HL-60 (cell line): ENCODE data around the gene AFTPH.

Source experiments
- DNase-seq, 2 experiments: peaks; one replicate each; pipeline ENCODE4 v3.0.0-alpha.2; 2010 to 2020; ENCODE audit warnings: low read depth in 1 of 2, low spot score in 1 of 2
- H3K27ac ChIP-seq: fragments of 250-450 bp; sonication (Bioruptor Pico); replicated peaks from 2 replicates; pipeline ENCODE4 v1.5.1; 2020; ENCODE audit warnings: mild to moderate bottlenecking, moderate library complexity
- H3K27me3 ChIP-seq: fragments of 250-450 bp; sonication (Bioruptor Pico); 2 replicates; pipeline ENCODE4 v1.5.1; 2021; ENCODE audit warnings: mild to moderate bottlenecking, moderate library complexity; ENCODE audit not compliant: insufficient read depth, poor library complexity, severe bottlenecking
- H3K4me3 ChIP-seq: replicated peaks from 2 replicates; pipeline ENCODE4 v1.5.1; 2011; ENCODE audit warnings: mild to moderate bottlenecking, control low read depth, low read length; ENCODE audit not compliant: insufficient read depth
- GABPA ChIP-seq: IDR thresholded peaks from 2 replicates; pipeline ENCODE4 v1.6.1; 2012; ENCODE audit warnings: low read depth
- POLR2AphosphoS5 ChIP-seq: IDR thresholded peaks from 2 replicates; pipeline ENCODE4 v1.6.1; 2012; ENCODE audit warnings: low read depth
- SPI1 ChIP-seq: IDR thresholded peaks from 2 replicates; pipeline ENCODE4 v1.6.1; 2012; ENCODE audit warnings: low read depth, mild to moderate bottlenecking, borderline replicate concordance
- TF ChIP-seq, protein P1 (sequence below): IDR thresholded peaks from 2 replicates; pipeline ENCODE4 v1.6.1; 2012; ENCODE audit warnings: low read depth; ENCODE audit not compliant: insufficient replicate concordance
- TF ChIP-seq, protein P2 (sequence below): IDR thresholded peaks from one replicate; pipeline ENCODE4 v1.5.1; 2011; ENCODE audit warnings: low read length, control low read depth, inconsistent platforms; ENCODE audit not compliant: insufficient read depth

AFTPH gene

DNA sequence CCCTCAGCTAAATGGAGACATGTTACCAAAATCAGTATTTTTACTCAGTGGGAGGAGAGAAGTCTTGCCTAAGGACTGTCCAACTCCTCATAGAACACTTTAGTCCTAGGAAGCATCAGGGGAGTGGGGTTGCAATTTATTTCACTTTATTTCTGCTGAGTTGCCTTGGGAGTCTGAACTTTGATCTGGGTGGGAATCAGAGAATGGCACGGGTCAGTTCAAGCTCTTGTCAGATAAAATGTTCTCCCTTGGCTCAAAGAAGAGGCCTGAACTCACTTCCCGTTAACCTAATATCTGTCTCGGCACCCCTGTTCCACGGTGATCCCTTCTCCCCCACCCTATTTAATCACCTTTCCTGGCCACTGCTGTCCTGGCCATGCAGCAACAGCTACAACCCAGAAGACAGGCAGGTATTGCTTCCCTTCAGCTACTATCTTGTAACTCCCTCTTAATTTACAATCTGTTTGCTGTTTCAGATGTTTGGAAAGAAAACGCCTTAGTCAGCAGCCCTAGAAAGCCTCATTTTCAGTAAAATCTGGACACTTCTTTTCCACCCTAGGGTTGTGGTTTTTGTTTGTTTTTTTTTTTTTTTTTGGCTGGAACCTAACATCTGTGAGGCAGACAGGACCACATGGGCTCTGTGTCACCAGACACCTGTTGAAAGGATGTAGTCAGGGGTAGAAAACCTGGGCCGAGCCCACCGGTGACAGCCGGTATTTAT is 77.1 kb downstream of the AFTPH start:
- H3K27ac ChIP-seq = no peak overlapping the region
- TF ChIP-seq SPI1 (no peak), POLR2AphosphoS5 (no peak), GABPA (no peak)
- TF ChIP-seq, protein P1, sequence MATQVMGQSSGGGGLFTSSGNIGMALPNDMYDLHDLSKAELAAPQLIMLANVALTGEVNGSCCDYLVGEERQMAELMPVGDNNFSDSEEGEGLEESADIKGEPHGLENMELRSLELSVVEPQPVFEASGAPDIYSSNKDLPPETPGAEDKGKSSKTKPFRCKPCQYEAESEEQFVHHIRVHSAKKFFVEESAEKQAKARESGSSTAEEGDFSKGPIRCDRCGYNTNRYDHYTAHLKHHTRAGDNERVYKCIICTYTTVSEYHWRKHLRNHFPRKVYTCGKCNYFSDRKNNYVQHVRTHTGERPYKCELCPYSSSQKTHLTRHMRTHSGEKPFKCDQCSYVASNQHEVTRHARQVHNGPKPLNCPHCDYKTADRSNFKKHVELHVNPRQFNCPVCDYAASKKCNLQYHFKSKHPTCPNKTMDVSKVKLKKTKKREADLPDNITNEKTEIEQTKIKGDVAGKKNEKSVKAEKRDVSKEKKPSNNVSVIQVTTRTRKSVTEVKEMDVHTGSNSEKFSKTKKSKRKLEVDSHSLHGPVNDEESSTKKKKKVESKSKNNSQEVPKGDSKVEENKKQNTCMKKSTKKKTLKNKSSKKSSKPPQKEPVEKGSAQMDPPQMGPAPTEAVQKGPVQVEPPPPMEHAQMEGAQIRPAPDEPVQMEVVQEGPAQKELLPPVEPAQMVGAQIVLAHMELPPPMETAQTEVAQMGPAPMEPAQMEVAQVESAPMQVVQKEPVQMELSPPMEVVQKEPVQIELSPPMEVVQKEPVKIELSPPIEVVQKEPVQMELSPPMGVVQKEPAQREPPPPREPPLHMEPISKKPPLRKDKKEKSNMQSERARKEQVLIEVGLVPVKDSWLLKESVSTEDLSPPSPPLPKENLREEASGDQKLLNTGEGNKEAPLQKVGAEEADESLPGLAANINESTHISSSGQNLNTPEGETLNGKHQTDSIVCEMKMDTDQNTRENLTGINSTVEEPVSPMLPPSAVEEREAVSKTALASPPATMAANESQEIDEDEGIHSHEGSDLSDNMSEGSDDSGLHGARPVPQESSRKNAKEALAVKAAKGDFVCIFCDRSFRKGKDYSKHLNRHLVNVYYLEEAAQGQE = no peak
- TF ChIP-seq, protein P2, sequence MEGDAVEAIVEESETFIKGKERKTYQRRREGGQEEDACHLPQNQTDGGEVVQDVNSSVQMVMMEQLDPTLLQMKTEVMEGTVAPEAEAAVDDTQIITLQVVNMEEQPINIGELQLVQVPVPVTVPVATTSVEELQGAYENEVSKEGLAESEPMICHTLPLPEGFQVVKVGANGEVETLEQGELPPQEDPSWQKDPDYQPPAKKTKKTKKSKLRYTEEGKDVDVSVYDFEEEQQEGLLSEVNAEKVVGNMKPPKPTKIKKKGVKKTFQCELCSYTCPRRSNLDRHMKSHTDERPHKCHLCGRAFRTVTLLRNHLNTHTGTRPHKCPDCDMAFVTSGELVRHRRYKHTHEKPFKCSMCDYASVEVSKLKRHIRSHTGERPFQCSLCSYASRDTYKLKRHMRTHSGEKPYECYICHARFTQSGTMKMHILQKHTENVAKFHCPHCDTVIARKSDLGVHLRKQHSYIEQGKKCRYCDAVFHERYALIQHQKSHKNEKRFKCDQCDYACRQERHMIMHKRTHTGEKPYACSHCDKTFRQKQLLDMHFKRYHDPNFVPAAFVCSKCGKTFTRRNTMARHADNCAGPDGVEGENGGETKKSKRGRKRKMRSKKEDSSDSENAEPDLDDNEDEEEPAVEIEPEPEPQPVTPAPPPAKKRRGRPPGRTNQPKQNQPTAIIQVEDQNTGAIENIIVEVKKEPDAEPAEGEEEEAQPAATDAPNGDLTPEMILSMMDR = no peak
- DNase-seq = no peak
- H3K27me3 ChIP-seq = no peaks in the 10 kb centered on the region
- H3K4me3 ChIP-seq = no peak overlapping the region

DNA sequence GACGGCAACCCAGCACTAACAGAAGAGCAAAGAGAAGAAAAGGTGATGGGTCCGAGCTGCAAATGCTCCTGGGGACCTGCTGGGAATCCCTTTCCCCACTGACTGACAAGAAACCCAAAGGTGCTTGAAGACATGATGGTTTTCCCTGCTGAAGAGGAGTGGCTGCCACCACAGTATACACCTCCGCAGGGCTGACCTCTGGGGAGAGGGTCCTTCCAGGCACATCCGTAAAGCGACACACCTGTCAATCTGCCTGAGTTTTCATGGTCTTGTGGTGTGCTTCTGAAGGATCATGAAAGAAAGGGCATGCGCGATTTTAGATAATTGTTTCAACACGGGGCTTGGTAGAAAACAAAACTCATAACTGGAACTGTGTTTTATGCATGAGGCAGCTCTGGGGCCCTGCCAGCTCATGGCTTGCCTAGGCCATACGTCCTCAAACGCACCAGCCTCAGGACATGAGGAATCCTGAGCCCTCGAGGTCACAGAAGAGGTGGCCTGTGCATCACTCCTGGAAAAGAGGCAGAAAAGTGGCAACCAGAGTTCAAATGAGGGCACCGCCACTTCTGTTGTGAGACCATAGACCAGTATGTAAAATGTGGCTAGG is 77.8 kb downstream of the AFTPH start:
- H3K4me3 ChIP-seq = no peak overlapping the region
- no peak for DNase-seq
- no peaks in the 10 kb centered on the region for H3K27me3 ChIP-seq
- TF ChIP-seq POLR2AphosphoS5 (no peak), GABPA (no peak), SPI1 (no peak)
- TF ChIP-seq, protein P2 = no peak
- TF ChIP-seq, protein P1 = no peak
- no peak overlapping the region for H3K27ac ChIP-seq

DNA sequence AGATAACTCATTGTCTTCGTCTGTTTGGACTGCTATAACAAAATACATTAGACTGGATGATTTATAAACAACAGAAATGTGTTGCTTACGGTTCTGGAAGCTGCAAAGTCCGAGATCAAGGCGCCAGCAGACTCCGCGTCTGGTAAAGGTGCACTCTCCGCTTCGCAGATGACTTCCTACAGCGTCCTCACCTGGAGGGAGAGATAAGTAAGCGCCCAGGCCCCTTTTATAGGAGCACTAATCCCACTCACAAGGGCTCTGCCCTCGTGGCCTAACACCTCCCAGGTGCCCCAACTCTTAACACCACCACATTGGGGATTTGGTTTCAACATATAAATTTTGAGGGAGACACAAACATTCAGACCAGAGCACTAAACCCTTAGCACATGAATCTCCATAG is 78.3 kb downstream of the AFTPH start:
- no peak overlapping the region for H3K4me3 ChIP-seq
- DNase-seq = no peak
- TF ChIP-seq SPI1 (no peak), GABPA (no peak), POLR2AphosphoS5 (no peak)
- TF ChIP-seq, protein P2 = no peak
- TF ChIP-seq, protein P1 = no peak
- H3K27me3 ChIP-seq = no peaks in the 10 kb centered on the region
- no peak overlapping the region for H3K27ac ChIP-seq
